GM12875 (cell line): ENCODE data around the gene GALNT17.

Experiments
- H3K4me3 ChIP-seq: one replicate; pipeline ENCODE4 v1.5.1; 2011; ENCODE audit warnings: low read depth, low read length, control low read depth
- CTCF ChIP-seq: IDR thresholded peaks from 2 replicates; pipeline ENCODE4 v1.5.1; 2011; ENCODE audit warnings: low read depth, mild to moderate bottlenecking, control low read depth, inconsistent platforms, low read length, moderate library complexity, borderline replicate concordance; ENCODE audit not compliant: insufficient read depth

The GALNT17 gene

GRCh38 chr7:71485586-71485985, 353.6 kb downstream of the GALNT17 start:
- H3K4me3 ChIP-seq: no peak overlapping the region
- TF ChIP-seq CTCF: no peak

GRCh38 chr7:71486414-71486813, 354.5 kb downstream of the GALNT17 start:
- TF ChIP-seq CTCF: no peak
- H3K4me3 ChIP-seq: no peak overlapping the region

- no peak for TF ChIP-seq CTCF
- no peak overlapping the region for H3K4me3 ChIP-seq
Observed at GRCh38 chr7:71486856-71487628, 355.1 kb downstream of the GALNT17 start.

GRCh38 chr7:71488308-71488707, 356.4 kb downstream of the GALNT17 start:
- TF ChIP-seq CTCF: no peak
- H3K4me3 ChIP-seq: no peak overlapping the region

GRCh38 chr7:71491336-71491735, 359.4 kb downstream of the GALNT17 start:
- no peak for TF ChIP-seq CTCF

GRCh38 chr7:71495828-71496227, 363.9 kb downstream of the GALNT17 start:
- TF ChIP-seq CTCF: no peak
- H3K4me3 ChIP-seq: no peak overlapping the region

More at GRCh38 chr7:71491336-71491735, 359.4 kb downstream of the GALNT17 start:
- no peak overlapping the region for H3K4me3 ChIP-seq

- no peak overlapping the region for H3K4me3 ChIP-seq
- no peak for TF ChIP-seq CTCF
Observed at GRCh38 chr7:71497256-71497946, 365.5 kb downstream of the GALNT17 start.
